ENCODE measurements around the gene CEP68.
"Not testable (repeated sequence)": the region's sequence is repeated elsewhere in the genome, so short reads cannot be mapped to it uniquely, and the experiment has no call there.

CEP68 gene

GRCh38 chr2:65032019-65032975 is 23.9 kb upstream of the CEP68 start:
- no peak for DNase-seq

GRCh38 chr2:65033178-65033577 is 23.0 kb upstream of the CEP68 start:
- peak; percentile 13 for DNase-seq

GRCh38 chr2:65033667-65034066 is 22.5 kb upstream of the CEP68 start:
- DNase-seq = not testable (repeated sequence)

GRCh38 chr2:65035351-65035943 is 20.8 kb upstream of the CEP68 start:
- DNase-seq = no peak

- DNase-seq = no peak
These were observed 19.0 kb upstream of the CEP68 start for GRCh38 chr2:65037178-65037577.

- no peak for DNase-seq
These were observed 16.6 kb upstream of the CEP68 start for GRCh38 chr2:65039640-65040039.

- peak; percentile 71 for DNase-seq
These were observed 15.6 kb upstream of the CEP68 start for GRCh38 chr2:65040400-65041261.

GRCh38 chr2:65043001-65043400 is 13.2 kb upstream of the CEP68 start:
- DNase-seq = no peak

GRCh38 chr2:65044097-65044735 is 12.0 kb upstream of the CEP68 start:
- DNase-seq = no peak

GRCh38 chr2:65045651-65046050 is 10.6 kb upstream of the CEP68 start:
- no peak for DNase-seq

- no peak for DNase-seq
These were observed 9.4 kb upstream of the CEP68 start for GRCh38 chr2:65046633-65047407.

- DNase-seq = no peak
These were observed 7.1 kb upstream of the CEP68 start for GRCh38 chr2:65049010-65049639.

GRCh38 chr2:65050931-65051330 is 5.3 kb upstream of the CEP68 start:
- no peak for DNase-seq

GRCh38 chr2:65053199-65053598 is 3.0 kb upstream of the CEP68 start:
- no peak for DNase-seq

GRCh38 chr2:65054749-65055421 is 1.3 kb upstream of the CEP68 start:
- DNase-seq = no peak

- no peak for DNase-seq
These were observed 598 bp upstream of the CEP68 start for GRCh38 chr2:65055422-65056214.

- DNase-seq = no peak
These were observed 799 bp downstream of the CEP68 start for GRCh38 chr2:65057054-65057375.

GRCh38 chr2:65057391-65058052 is 1.3 kb downstream of the CEP68 start:
- DNase-seq = no peak

- no peak for DNase-seq
These were observed 2.9 kb downstream of the CEP68 start for GRCh38 chr2:65059071-65059470.
